AG10803 (cell line): ENCODE results near the gene SDR9C7.
A peak's percentile ranks its signal among the peaks of the same experiment; 100 is the strongest.
"Not testable (repeated sequence)": the region's sequence is repeated elsewhere in the genome, so short reads cannot be mapped to it uniquely, and the experiment has no call there.

Experiments used
- DNase-seq: peaks from one replicate; pipeline ENCODE4 v3.0.0; 2010; ENCODE audit warnings: low read depth
- H3K4me3 ChIP-seq: 2 replicates; pipeline ENCODE4 v1.5.1; 2011; ENCODE audit warnings: mild to moderate bottlenecking, low read length, control low read depth
- TF ChIP-seq, protein P1 (sequence below): conservative IDR thresholded peaks from 2 replicates; pipeline ENCODE4 v1.5.1; 2011; ENCODE audit warnings: mild to moderate bottlenecking, low read length, control low read depth, inconsistent platforms

SDR9C7 gene

DNA sequence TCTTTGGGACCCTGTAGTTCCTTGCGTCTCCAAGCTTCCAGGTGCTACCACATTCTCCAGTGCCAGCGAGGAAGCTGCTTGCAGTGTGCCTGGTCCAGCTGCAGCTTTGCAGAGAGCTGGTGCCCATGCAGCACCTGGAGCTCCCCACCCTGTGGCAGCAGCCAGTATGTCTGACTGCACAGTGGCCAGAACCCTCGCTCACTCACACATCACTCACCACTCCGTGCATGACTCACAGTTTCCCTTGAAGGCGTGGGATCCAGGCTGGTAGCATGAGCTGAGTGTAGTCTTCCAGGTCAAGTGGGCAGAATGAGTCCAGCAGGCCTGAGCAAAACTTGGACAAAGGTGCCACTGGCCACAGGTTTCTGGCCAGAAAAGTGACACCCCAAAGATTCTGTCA is 33.6 kb downstream of the SDR9C7 start:
- DNase-seq, result no peak
- TF ChIP-seq, protein P1, sequence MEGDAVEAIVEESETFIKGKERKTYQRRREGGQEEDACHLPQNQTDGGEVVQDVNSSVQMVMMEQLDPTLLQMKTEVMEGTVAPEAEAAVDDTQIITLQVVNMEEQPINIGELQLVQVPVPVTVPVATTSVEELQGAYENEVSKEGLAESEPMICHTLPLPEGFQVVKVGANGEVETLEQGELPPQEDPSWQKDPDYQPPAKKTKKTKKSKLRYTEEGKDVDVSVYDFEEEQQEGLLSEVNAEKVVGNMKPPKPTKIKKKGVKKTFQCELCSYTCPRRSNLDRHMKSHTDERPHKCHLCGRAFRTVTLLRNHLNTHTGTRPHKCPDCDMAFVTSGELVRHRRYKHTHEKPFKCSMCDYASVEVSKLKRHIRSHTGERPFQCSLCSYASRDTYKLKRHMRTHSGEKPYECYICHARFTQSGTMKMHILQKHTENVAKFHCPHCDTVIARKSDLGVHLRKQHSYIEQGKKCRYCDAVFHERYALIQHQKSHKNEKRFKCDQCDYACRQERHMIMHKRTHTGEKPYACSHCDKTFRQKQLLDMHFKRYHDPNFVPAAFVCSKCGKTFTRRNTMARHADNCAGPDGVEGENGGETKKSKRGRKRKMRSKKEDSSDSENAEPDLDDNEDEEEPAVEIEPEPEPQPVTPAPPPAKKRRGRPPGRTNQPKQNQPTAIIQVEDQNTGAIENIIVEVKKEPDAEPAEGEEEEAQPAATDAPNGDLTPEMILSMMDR, result no peak
- no peak overlapping the region for H3K4me3 ChIP-seq

DNA sequence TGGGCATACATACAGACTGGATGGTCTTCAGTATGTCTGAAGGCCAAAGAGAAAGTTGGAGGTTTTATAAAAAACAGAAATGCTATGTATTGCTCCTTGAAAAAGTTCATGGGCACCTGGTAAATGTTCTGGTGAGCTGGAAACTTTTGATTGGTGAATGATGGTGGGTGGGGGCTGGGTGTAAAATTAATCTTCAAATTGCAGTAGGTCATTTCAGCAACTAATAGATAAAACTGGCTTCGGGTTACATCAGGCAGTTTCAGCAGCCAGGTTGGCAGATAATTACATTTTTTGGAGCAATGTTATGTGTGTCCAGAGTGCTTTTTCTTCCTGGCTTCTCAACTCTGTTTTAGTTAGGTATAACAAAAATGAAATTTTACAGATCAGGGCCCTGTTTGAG is 35.3 kb downstream of the SDR9C7 start:
- no peak for DNase-seq
- TF ChIP-seq, protein P1, result no peak
- no peak overlapping the region for H3K4me3 ChIP-seq

DNA sequence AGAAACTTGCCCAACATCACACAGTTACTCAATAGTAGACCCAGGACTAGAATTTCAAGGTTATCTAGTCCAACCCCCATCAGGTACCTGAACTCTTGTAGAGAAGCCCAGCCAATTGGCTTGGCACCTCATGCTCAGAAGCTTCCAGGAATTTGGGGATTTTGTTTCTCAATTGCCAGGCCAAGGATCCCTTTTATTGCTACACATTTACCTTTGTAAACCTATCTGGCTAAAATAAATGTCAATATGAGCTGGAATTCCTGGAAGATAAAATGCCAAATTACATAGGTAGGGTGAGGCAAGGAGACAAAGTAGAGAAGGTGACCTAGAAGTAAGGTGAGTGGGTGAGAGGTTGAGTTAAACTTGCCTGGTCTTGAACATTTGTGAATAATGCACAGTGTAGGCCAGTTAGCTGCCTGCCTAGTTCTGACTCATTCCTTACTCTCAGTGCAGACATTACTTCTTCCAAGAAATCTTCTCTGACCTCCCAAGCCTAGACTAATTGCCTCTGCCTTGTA is 36.3 kb downstream of the SDR9C7 start:
- H3K4me3 ChIP-seq, result no peak overlapping the region
- TF ChIP-seq, protein P1, result no peak
- peak; percentile 2 for DNase-seq

DNA sequence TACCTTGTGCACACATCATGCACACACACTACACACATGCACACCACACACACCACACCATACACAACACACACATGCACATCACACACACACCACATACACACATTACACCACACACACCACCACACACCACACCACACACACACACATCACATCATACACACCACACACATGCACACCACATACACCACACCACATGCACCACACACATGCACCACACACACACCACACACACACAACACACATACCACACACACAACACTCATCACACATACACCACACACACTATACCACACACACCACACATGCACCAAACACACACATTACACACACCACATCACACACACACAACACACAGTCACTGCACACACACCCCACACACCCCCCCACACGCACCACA is 38.1 kb downstream of the SDR9C7 start:
- H3K4me3 ChIP-seq, result no peak overlapping the region
- TF ChIP-seq, protein P1, result no peak
- no peak for DNase-seq

DNA sequence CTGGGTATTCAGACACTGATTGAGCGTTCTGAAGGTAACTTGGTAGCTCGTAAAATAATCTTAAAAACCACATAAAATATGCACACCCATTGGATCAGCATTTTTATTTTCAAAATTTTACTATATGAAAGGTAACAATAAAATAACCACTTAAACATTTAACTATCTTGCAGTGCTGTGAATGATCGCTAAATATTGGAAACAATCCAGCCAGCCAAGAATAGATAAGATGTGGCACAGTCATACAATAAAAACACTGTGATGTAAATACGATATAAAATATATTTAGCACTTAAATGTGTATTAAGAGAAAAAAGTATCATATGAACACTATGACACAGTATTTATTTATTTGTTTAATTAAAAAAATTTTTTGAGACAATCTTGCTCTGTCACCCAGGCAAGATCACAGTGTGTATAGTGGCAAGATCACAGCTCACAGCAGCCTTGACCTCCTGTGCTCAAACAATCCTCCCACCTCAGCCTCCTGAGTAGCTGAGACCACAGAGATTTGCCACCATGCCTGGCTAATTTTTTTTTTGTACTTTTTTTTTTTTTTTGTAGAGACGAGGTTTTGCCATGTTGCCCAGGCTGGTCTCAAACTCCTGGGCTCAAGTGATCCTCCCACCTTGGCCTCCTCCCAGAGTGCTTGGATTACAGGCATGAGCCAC is 39.4 kb downstream of the SDR9C7 start:
- no peak overlapping the region for H3K4me3 ChIP-seq
- no peak for DNase-seq
- TF ChIP-seq, protein P1, result no peak

DNA sequence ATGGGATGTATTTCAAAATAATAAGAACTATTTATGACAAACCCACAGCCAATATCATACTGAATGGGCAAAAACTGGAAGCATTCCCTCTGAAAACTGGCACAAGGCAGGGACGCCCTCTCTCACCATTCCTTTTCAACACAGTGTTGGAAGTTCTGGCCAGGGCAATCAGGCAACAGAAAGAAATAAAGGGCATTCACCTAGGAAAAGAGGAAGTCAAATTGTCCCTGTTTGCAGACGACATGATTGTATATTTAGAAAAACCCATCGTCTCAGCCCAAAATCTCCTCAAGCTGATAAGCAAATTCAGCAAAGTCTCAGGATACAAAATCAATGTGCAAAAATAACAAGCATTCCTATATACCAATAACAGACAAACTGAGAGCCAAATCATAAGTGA is 42.3 kb downstream of the SDR9C7 start:
- not testable (repeated sequence) for H3K4me3 ChIP-seq, DNase-seq

DNA sequence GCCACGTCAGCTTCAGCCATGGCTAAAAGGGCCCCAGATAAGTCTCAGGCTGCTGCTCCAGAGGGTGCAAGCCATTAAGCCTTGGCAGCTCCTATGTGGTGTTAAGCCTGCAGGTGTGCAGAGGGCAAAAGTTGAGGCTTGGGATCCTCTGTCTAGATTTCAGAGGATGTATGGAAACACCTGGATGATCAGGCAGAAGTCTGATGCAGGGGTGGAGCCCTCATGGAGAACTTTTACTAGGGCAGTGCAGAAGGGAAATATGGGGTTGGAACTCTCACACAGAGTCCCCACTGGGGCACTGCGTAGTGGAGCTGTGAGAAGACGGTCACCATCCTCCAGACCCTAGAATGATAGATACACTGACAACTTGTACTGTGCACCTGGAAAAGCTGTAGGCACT is 47.9 kb downstream of the SDR9C7 start:
- no peak for DNase-seq
- TF ChIP-seq, protein P1, result no peak
- no peak overlapping the region for H3K4me3 ChIP-seq
